Activated gamma-delta T cell treated with anti-CD3 and anti-CD28 coated beads, Interleukin-2, amount 50 U/mL, for 16 hours (primary cell): ENCODE measurements around the gene HOMER2.
"Not testable (repeated sequence)": the region's sequence is repeated elsewhere in the genome, so short reads cannot be mapped to it uniquely, and the experiment has no call there.

ENCODE experiments used
- DNase-seq: peaks from one replicate; pipeline ENCODE4 v3.0.0-alpha.2; 2020; ENCODE audit warnings: low read depth

The HOMER2 gene

DNA sequence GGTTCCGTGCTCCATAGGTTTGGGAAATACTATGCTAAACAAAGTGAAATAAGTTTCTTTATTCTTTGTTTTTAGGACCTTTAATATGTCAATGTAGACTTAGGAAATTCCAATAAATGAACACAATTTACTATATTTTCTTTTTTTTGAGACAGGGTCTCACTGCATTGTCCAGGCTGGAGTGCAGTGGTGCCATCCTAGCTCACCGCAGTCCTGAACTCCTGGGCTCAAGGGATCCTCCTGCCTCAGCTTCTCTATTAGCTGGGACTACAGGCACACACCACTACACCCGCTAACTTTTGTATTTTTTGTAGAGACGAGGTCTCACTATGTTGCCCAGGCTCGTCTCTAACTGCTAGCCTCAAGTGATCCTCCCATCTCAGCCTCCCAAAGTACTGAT, 12.4 kb upstream of the HOMER2 start:
- no peak for DNase-seq

- DNase-seq = no peak
These were observed 11.2 kb upstream of the HOMER2 start for GRCh38 chr15:82963471-82964341.

DNA sequence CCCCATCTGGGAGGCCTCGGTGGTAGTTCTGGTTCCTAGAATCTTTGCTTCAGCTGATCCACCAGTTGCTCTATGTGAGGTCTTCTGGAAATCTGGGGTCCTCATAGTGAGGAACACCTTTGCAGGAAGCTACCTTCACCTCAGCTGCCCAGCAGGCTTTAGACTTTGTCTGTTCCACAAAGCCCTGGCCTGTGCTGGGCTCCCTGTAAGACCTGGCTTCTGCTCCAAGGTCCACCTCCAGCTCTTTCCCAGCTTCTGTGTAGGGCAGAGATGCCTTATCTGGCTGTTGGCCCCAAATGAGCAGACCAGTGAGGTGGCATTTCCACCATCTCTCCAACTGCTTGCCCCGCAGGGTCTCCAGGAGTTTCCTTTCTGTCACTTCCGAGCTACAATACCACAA, 8.2 kb upstream of the HOMER2 start:
- DNase-seq = no peak

GRCh38 chr15:82959423-82959822, 6.9 kb upstream of the HOMER2 start:
- DNase-seq = no peak

DNA sequence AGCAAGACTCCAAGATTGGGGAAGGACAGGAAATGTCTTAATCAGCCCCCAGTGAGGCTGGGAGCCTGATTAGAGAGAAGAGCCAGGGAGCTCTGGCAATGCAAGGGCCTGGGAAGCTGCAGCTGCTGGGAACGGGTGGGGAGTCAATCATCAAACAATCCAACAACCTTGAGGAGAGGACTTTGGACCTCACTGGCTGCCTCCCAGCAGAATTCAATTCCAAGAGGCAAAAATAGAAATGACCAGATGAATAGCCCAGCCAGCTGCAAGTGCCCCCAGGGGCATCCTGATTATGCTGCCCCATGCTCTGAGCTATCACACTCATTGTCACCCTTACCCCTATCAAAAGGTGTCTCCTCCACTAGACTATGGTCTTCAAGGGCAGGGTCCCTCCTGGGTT, 6.1 kb upstream of the HOMER2 start:
- DNase-seq = no peak

DNA sequence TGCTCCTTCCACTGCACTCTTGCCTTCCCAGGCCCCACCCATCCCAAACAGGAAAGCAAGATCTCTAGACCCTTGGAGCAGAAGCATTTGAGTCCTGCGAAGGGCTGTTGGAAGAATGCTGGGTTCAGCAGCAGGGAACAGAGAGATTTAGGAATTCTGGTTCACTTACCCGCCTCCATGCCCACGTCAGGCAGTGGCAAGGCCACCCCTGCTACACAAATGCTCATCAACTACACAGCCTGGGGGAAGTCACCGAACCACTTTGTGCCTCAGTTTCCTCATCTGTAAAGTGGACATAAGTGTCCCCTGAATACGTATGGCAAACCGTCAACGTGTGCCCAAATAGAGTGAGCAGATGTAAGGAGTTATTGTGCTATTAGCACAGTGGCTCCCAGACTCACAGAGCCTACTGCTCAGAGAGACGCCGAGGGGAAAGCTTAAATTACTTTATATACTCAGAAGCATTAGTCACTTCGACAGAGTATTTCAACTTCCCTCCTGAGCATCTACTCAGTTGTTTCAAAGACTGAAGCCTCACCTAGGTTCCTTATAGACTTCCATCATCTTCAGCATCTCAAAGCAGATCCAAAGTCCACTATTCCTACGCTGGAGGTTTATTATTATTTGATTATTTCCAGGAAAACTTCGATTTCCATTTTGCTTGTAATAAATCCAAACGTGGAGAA, 905 bp downstream of the HOMER2 start:
- no peak for DNase-seq

DNA sequence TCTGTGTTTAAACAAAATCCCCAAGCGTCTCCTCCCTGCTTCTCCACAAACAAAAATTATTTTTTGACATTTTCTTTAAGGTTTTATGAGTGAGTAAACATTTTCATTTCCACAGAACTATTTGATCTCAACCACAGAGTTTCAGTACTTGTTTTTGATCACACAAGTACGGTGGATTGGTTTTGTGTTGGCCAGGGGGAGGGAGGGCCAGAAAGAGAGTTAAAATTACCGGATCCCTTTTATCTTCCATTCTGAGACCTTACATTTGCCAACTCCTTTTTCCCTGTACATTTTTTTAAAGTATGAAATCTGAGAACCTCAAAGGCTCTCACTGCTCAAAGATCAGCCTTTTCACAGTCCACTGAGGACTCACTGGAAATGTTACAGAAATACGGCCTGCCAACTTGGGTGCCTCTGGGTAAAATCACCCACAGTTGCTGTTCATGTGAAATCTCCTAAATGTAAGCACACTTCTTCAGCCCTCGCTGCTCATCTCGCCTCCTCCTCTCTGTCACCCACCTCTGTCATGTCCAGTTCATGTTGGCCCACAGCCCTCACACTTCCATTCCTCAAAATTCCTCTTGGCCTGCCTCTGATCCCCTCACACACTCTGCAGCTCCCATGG, 1.7 kb downstream of the HOMER2 start:
- no peak for DNase-seq

GRCh38 chr15:82950295-82950694, 2.2 kb downstream of the HOMER2 start:
- DNase-seq = no peak

- DNase-seq = no peak
These were observed 6.3 kb downstream of the HOMER2 start for GRCh38 chr15:82946155-82946701.

DNA sequence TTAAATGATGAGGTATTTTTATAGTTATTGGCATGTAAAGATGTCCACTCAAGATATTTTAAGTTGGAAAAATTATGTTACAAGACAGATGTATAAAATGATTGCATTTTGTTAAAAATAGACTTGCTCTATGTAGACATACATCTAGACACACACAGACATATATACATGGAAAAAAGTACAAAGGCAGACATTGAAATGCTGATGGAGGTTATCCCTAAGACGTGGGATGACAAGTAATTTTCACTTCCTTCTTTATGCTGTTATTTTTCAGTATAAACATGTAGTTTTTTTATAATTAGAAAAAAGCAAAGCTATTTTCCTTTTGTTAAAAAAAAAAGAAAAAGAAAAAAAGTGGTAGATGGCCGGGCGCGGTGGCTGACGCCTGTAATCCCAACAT, 7.2 kb downstream of the HOMER2 start:
- no peak for DNase-seq

DNA sequence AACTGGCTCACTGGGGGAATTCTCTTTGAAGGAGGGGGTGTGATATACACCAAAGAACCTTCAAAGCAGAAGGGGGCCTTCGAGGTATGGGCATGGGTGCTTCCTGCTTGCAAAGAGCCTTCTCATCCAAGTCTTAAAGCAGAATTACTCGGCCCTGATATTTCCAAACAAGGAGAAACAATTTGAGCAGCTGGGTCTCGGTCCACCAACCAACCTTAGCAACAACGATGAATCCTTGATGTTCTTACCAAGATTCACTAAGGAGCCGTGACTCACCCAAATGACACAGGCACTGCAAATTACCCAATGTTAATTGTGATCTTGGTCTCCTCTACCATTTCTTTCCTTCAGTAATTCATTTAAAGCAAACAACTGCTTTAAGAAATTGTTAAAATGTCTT, 7.7 kb downstream of the HOMER2 start:
- no peak for DNase-seq

DNA sequence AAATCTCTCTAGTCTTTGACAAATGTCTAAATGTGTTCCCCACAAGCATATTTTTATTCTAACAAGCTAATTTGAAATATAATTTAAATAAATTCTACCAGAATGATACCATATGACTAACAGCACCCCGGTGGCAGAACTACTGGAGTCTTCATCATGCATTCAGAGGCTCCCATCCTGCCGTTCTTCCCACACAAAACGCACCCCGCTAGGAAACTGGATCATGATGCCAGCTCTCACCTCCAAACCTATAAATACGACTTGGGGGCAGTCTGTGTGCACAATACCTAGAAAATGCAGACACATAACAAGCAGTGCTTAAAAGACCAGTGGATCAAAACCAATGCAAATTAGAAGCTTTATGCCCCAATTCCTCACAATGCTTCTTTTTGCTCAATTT, 8.5 kb downstream of the HOMER2 start:
- no peak for DNase-seq

- no peak for DNase-seq
These were observed 9.3 kb downstream of the HOMER2 start for GRCh38 chr15:82943176-82943575.

GRCh38 chr15:82942691-82943090, 9.8 kb downstream of the HOMER2 start:
- no peak for DNase-seq

DNA sequence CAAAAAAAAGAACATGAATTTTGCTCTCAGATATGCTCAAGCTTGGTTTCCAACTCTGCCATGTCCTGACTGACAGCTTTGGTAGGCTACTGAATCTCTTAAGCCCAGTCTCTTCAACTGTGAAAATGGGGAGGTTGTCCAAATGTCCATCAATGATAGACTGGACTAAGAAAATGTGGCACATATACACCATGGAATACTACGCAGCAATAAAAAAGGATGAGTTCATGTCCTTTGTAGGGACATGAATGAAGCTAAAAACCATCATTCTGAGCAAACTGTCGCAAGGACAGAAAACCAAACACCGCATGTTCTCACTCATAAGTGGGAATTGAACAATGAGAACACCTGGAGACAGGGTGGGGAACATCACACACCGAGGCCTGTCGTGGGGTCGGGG, 12.8 kb downstream of the HOMER2 start:
- DNase-seq = not testable (repeated sequence)

DNA sequence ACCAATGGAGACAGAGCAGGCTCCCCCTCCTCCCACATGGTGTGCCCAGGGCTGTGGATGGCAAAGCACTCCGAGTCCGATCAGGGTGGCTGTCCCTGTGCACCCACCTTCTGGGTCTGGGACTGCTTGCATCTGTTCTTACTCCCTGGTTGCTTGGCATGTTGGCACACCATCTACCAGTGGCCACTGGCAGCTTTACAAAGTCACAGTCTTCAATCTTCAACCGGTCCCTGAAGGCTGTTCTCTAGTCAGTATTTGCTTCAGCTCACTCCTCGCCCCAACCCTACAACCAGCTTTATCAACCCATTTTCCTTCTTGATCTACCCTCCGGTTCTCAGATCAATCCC, 14.8 kb downstream of the HOMER2 start:
- no peak for DNase-seq

GRCh38 chr15:82936966-82937711, 15.4 kb downstream of the HOMER2 start:
- no peak for DNase-seq

GRCh38 chr15:82935382-82935781, 17.1 kb downstream of the HOMER2 start:
- no peak for DNase-seq

DNA sequence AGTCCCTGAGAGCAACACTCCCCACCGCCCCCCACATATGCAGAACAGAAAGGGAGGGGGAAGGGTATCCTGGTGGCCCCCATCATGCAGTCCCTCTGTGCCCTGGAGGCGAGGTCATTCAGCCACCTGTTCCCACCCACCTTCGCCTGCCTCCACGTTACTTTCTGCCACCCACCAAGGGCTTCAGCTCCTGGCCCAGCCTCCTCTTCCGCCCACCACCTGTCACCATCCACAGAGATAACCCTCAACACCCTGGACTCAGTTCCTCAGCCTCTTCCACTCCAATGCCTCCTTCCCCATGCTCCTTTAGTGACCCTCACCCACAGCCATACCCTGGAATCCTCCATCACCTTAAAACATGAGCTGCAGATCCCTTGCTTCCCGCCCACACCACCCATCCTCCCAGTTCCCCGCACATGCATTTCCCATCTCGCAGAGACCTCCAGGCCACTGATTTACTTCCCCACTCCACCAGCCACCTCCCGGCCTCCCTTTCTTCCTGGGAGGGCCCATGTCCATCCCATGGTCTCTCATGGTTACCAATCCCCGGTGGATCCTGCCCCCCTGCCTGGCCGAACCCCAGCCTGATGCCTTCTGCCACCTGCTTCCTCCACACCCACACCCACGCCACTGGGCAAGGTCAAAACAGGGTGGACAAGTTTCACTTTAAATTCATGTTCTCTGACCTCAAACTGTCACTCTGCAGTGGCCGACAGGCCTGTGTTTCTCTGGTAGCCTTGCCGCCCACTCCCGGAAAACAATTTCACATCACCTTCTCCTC, 18.2 kb downstream of the HOMER2 start:
- no peak for DNase-seq

- no peak for DNase-seq
These were observed 18.9 kb downstream of the HOMER2 start for GRCh38 chr15:82933576-82933975.

DNA sequence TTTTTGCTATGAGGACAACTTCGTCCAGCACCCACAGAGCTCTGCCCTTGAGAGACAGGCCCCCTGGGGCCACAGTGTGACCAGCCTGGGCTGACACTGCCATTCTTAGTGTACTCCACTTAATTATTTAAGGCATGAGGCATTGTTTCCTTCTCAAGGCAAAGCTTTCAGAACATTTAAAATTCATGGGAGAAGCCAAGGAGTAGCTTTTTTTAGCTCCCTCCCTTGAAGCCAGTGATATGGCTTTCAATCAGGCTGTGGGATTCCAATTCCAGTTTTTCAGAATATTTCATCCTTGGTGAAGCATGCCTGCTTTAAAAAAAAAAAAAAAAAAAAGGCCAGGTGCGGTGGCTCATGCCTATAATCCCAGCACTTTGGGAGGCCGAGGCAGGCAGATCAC, 21.3 kb downstream of the HOMER2 start:
- DNase-seq = no peak
